SKM-1 treated with dmso at 0.1 percent for 144 hours (cell line): ENCODE results near the gene SF3B3.
"Not testable (repeated sequence)": the region's sequence is repeated elsewhere in the genome, so short reads cannot be mapped to it uniquely, and the experiment has no call there.

Experiments used
- DNase-seq: peaks from one replicate; lab custom pipeline; 2025; ENCODE audit not compliant: unreplicated experiment; lab: John Stamatoyannopoulos, UW

Gene SF3B3

GRCh38 chr16:70588565-70588964 is 64.9 kb downstream of the SF3B3 start:
- DNase-seq: no peak

- not testable (repeated sequence) for DNase-seq
Measured at GRCh38 chr16:70589416-70589815, 65.8 kb downstream of the SF3B3 start.

- no peak for DNase-seq
Measured at GRCh38 chr16:70589998-70590471, 66.4 kb downstream of the SF3B3 start.

GRCh38 chr16:70590722-70591415 is 67.3 kb downstream of the SF3B3 start:
- no peak for DNase-seq

GRCh38 chr16:70591615-70592014 is 68.0 kb downstream of the SF3B3 start:
- DNase-seq: no peak

GRCh38 chr16:70592106-70592571 is 68.5 kb downstream of the SF3B3 start:
- DNase-seq: no peak

GRCh38 chr16:70593544-70593943 is 69.9 kb downstream of the SF3B3 start:
- no peak for DNase-seq

GRCh38 chr16:70594569-70594968 is 71.0 kb downstream of the SF3B3 start:
- no peak for DNase-seq

- no peak for DNase-seq
Measured at GRCh38 chr16:70597135-70597835, 73.7 kb downstream of the SF3B3 start.

- no peak for DNase-seq
Measured at GRCh38 chr16:70598937-70599503, 75.4 kb downstream of the SF3B3 start.

GRCh38 chr16:70600730-70601129 is 77.1 kb downstream of the SF3B3 start:
- no peak for DNase-seq

- no peak for DNase-seq
Measured at GRCh38 chr16:70601576-70602575, 78.3 kb downstream of the SF3B3 start.

- no peak for DNase-seq
Measured at GRCh38 chr16:70602831-70603230, 79.2 kb downstream of the SF3B3 start.

- no peak for DNase-seq
Measured at GRCh38 chr16:70604407-70605282, 81.0 kb downstream of the SF3B3 start.

GRCh38 chr16:70605283-70605657 is 81.7 kb downstream of the SF3B3 start:
- no peak for DNase-seq

- no peak for DNase-seq
Measured at GRCh38 chr16:70608521-70608920, 84.9 kb downstream of the SF3B3 start.

GRCh38 chr16:70610273-70611223 is 86.9 kb downstream of the SF3B3 start:
- no peak for DNase-seq

GRCh38 chr16:70611224-70611598 is 87.6 kb downstream of the SF3B3 start:
- DNase-seq: no peak

GRCh38 chr16:70611785-70612303 is 88.2 kb downstream of the SF3B3 start:
- DNase-seq: no peak
